ENCODE results near the gene ARL13A.
"Not testable (repeated sequence)": the region's sequence is repeated elsewhere in the genome, so short reads cannot be mapped to it uniquely, and the experiment has no call there.

Gene ARL13A

GRCh38 chrX:100984818-100985217 lies 15.3 kb downstream of the ARL13A start:
- Histone ChIP-seq H3K9me3 (ENCODE audit: control insufficient read depth in 2 of 2, low read length in 2 of 2) (no peaks in the 10 kb centered on the region), H3K36me3 (ENCODE audit: control insufficient read depth in 2 of 2, insufficient read depth in 2 of 2, low read length in 2 of 2) (no peaks in the 10 kb centered on the region), H3K4me1 (ENCODE audit: control insufficient read depth in 2 of 2, insufficient read depth in 2 of 2, low read length in 2 of 2) (no peaks in the 10 kb centered on the region), H3K27me3 (ENCODE audit: control insufficient read depth in 2 of 2, insufficient read depth in 2 of 2, low read length in 2 of 2) (no peaks in the 10 kb centered on the region), H3K4me3 (ENCODE audit: low read length in 2 of 2) (no peak overlapping the region), H3K9ac (ENCODE audit: low read depth in 1 of 2, low read length in 2 of 2) (no peak overlapping the region), H3K27ac (ENCODE audit: low read depth in 2 of 2, low read length in 2 of 2) (no peak overlapping the region)

- Histone ChIP-seq H3K4me1 (ENCODE audit: control insufficient read depth in 2 of 2, insufficient read depth in 2 of 2, low read length in 2 of 2) (no peaks in the 10 kb centered on the region), H3K9me3 (ENCODE audit: control insufficient read depth in 2 of 2, low read length in 2 of 2) (no peaks in the 10 kb centered on the region), H3K36me3 (ENCODE audit: control insufficient read depth in 2 of 2, insufficient read depth in 2 of 2, low read length in 2 of 2) (no peaks in the 10 kb centered on the region), H3K4me3 (ENCODE audit: low read length in 2 of 2) (no peak overlapping the region), H3K27me3 (ENCODE audit: control insufficient read depth in 2 of 2, insufficient read depth in 2 of 2, low read length in 2 of 2) (no peaks in the 10 kb centered on the region), H3K27ac (ENCODE audit: low read depth in 2 of 2, low read length in 2 of 2) (no peak overlapping the region), H3K9ac (ENCODE audit: low read depth in 1 of 2, low read length in 2 of 2) (no peak overlapping the region)
These were observed 20.6 kb downstream of the ARL13A start for GRCh38 chrX:100990139-100990538.

- Histone ChIP-seq H3K9me3 (ENCODE audit: control insufficient read depth in 2 of 2, low read length in 2 of 2) (no peaks in the 10 kb centered on the region), H3K4me3 (ENCODE audit: low read length in 2 of 2) (no peak overlapping the region), H3K4me1 (ENCODE audit: control insufficient read depth in 2 of 2, insufficient read depth in 2 of 2, low read length in 2 of 2) (no peaks in the 10 kb centered on the region), H3K9ac (ENCODE audit: low read depth in 1 of 2, low read length in 2 of 2) (no peak overlapping the region), H3K27ac (ENCODE audit: low read depth in 2 of 2, low read length in 2 of 2) (no peak overlapping the region), H3K36me3 (ENCODE audit: control insufficient read depth in 2 of 2, insufficient read depth in 2 of 2, low read length in 2 of 2) (no peaks in the 10 kb centered on the region), H3K27me3 (ENCODE audit: control insufficient read depth in 2 of 2, insufficient read depth in 2 of 2, low read length in 2 of 2) (no peaks in the 10 kb centered on the region)
These were observed 25.1 kb downstream of the ARL13A start for GRCh38 chrX:100994352-100995281.

GRCh38 chrX:100995469-100995868 lies 26.0 kb downstream of the ARL13A start:
- Histone ChIP-seq H3K27ac (ENCODE audit: low read depth in 2 of 2, low read length in 2 of 2) (no peak overlapping the region), H3K27me3 (ENCODE audit: control insufficient read depth in 2 of 2, insufficient read depth in 2 of 2, low read length in 2 of 2) (no peaks in the 10 kb centered on the region), H3K36me3 (ENCODE audit: control insufficient read depth in 2 of 2, insufficient read depth in 2 of 2, low read length in 2 of 2) (no peaks in the 10 kb centered on the region), H3K9me3 (ENCODE audit: control insufficient read depth in 2 of 2, low read length in 2 of 2) (no peaks in the 10 kb centered on the region), H3K9ac (ENCODE audit: low read depth in 1 of 2, low read length in 2 of 2) (no peak overlapping the region), H3K4me1 (ENCODE audit: control insufficient read depth in 2 of 2, insufficient read depth in 2 of 2, low read length in 2 of 2) (no peaks in the 10 kb centered on the region), H3K4me3 (ENCODE audit: low read length in 2 of 2) (no peak overlapping the region)

- no peak overlapping the region for H3K4me3 ChIP-seq (ENCODE audit: low read length in 2 of 2)
- no peaks in the 10 kb centered on the region for H3K27me3 ChIP-seq (ENCODE audit: control insufficient read depth in 2 of 2, insufficient read depth in 2 of 2, low read length in 2 of 2)
- no peak overlapping the region for H3K27ac ChIP-seq (ENCODE audit: low read depth in 2 of 2, low read length in 2 of 2)
- no peaks in the 10 kb centered on the region for H3K9me3 ChIP-seq (ENCODE audit: control insufficient read depth in 2 of 2, low read length in 2 of 2)
- H3K36me3 ChIP-seq (ENCODE audit: control insufficient read depth in 2 of 2, insufficient read depth in 2 of 2, low read length in 2 of 2) = no peaks in the 10 kb centered on the region
- no peaks in the 10 kb centered on the region for H3K4me1 ChIP-seq (ENCODE audit: control insufficient read depth in 2 of 2, insufficient read depth in 2 of 2, low read length in 2 of 2)
- H3K9ac ChIP-seq (ENCODE audit: low read depth in 1 of 2, low read length in 2 of 2) = no peak overlapping the region
These were observed 29.9 kb downstream of the ARL13A start for GRCh38 chrX:100999451-100999850.

- H3K4me1 ChIP-seq (ENCODE audit: control insufficient read depth in 2 of 2, insufficient read depth in 2 of 2, low read length in 2 of 2) = no peaks in the 10 kb centered on the region
- no peak overlapping the region for H3K27ac ChIP-seq (ENCODE audit: low read depth in 2 of 2, low read length in 2 of 2)
- no peaks in the 10 kb centered on the region for H3K9me3 ChIP-seq (ENCODE audit: control insufficient read depth in 2 of 2, low read length in 2 of 2)
- peaks cover 7 to 11% of the 10 kb centered on the region in 2 donors for H3K36me3 ChIP-seq (ENCODE audit: control insufficient read depth in 2 of 2, insufficient read depth in 2 of 2, low read length in 2 of 2)
- no peak overlapping the region for H3K4me3 ChIP-seq (ENCODE audit: low read length in 2 of 2)
- H3K27me3 ChIP-seq (ENCODE audit: control insufficient read depth in 2 of 2, insufficient read depth in 2 of 2, low read length in 2 of 2) = no peaks in the 10 kb centered on the region
- no peak overlapping the region for H3K9ac ChIP-seq (ENCODE audit: low read depth in 1 of 2, low read length in 2 of 2)
These were observed 39.6 kb downstream of the ARL13A start for GRCh38 chrX:101009090-101009489.

- H3K4me1 ChIP-seq (ENCODE audit: control insufficient read depth in 2 of 2, insufficient read depth in 2 of 2, low read length in 2 of 2); H3K27ac ChIP-seq (ENCODE audit: low read depth in 2 of 2, low read length in 2 of 2); H3K4me3 ChIP-seq (ENCODE audit: low read length in 2 of 2); H3K9me3 ChIP-seq (ENCODE audit: control insufficient read depth in 2 of 2, low read length in 2 of 2); H3K27me3 ChIP-seq (ENCODE audit: control insufficient read depth in 2 of 2, insufficient read depth in 2 of 2, low read length in 2 of 2); H3K9ac ChIP-seq (ENCODE audit: low read depth in 1 of 2, low read length in 2 of 2): not testable (repeated sequence)
- peaks cover 7 to 14% of the 10 kb centered on the region in 2 donors for H3K36me3 ChIP-seq (ENCODE audit: control insufficient read depth in 2 of 2, insufficient read depth in 2 of 2, low read length in 2 of 2)
These were observed 42.5 kb downstream of the ARL13A start for GRCh38 chrX:101012031-101012430.

- no peak overlapping the region for H3K4me3 ChIP-seq (ENCODE audit: low read length in 2 of 2)
- no peaks in the 10 kb centered on the region for H3K4me1 ChIP-seq (ENCODE audit: control insufficient read depth in 2 of 2, insufficient read depth in 2 of 2, low read length in 2 of 2)
- H3K27ac ChIP-seq (ENCODE audit: low read depth in 2 of 2, low read length in 2 of 2) = no peak overlapping the region
- no peaks in the 10 kb centered on the region for H3K27me3 ChIP-seq (ENCODE audit: control insufficient read depth in 2 of 2, insufficient read depth in 2 of 2, low read length in 2 of 2)
- no peak overlapping the region for H3K9ac ChIP-seq (ENCODE audit: low read depth in 1 of 2, low read length in 2 of 2)
- H3K9me3 ChIP-seq (ENCODE audit: control insufficient read depth in 2 of 2, low read length in 2 of 2) = no peaks in the 10 kb centered on the region
- peaks cover 13 to 31% of the 10 kb centered on the region in 2 donors for H3K36me3 ChIP-seq (ENCODE audit: control insufficient read depth in 2 of 2, insufficient read depth in 2 of 2, low read length in 2 of 2)
These were observed 52.5 kb downstream of the ARL13A start for GRCh38 chrX:101022020-101022419.

- no peak overlapping the region for H3K27ac ChIP-seq (ENCODE audit: low read depth in 2 of 2, low read length in 2 of 2)
- H3K4me1 ChIP-seq (ENCODE audit: control insufficient read depth in 2 of 2, insufficient read depth in 2 of 2, low read length in 2 of 2) = no peaks in the 10 kb centered on the region
- H3K9ac ChIP-seq (ENCODE audit: low read depth in 1 of 2, low read length in 2 of 2) = no peak overlapping the region
- peaks cover 16 to 30% of the 10 kb centered on the region in 2 donors for H3K36me3 ChIP-seq (ENCODE audit: control insufficient read depth in 2 of 2, insufficient read depth in 2 of 2, low read length in 2 of 2)
- peaks cover 0 to 3% of the 10 kb centered on the region in 2 donors for H3K27me3 ChIP-seq (ENCODE audit: control insufficient read depth in 2 of 2, insufficient read depth in 2 of 2, low read length in 2 of 2)
- H3K9me3 ChIP-seq (ENCODE audit: control insufficient read depth in 2 of 2, low read length in 2 of 2) = no peaks in the 10 kb centered on the region
- H3K4me3 ChIP-seq (ENCODE audit: low read length in 2 of 2) = no peak overlapping the region
These were observed 55.6 kb downstream of the ARL13A start for GRCh38 chrX:101025126-101025525.

GRCh38 chrX:101028562-101028961 lies 59.1 kb downstream of the ARL13A start:
- Histone ChIP-seq H3K9ac (ENCODE audit: low read depth in 1 of 2, low read length in 2 of 2) (no peak overlapping the region), H3K36me3 (ENCODE audit: control insufficient read depth in 2 of 2, insufficient read depth in 2 of 2, low read length in 2 of 2) (peaks cover 6 to 13% of the 10 kb centered on the region in 2 donors), H3K4me1 (ENCODE audit: control insufficient read depth in 2 of 2, insufficient read depth in 2 of 2, low read length in 2 of 2) (no peaks in the 10 kb centered on the region), H3K4me3 (ENCODE audit: low read length in 2 of 2) (no peak overlapping the region), H3K27ac (ENCODE audit: low read depth in 2 of 2, low read length in 2 of 2) (no peak overlapping the region), H3K27me3 (ENCODE audit: control insufficient read depth in 2 of 2, insufficient read depth in 2 of 2, low read length in 2 of 2) (peaks cover 0 to 3% of the 10 kb centered on the region in 2 donors), H3K9me3 (ENCODE audit: control insufficient read depth in 2 of 2, low read length in 2 of 2) (no peaks in the 10 kb centered on the region)

All from mucosa of rectum (tissue), 2 donors.